ENCODE results near the gene TACC3. TPM values are rescaled to one million over a fixed set of nuclear protein-coding genes. Genes with fewer than 3 reads are reported as not detected.
A peak's percentile ranks its signal among the peaks of the same experiment; 100 is the strongest.

TACC3 gene
- total RNA-seq, 1 donor from 2014 or later: 3.4 TPM

GRCh38 chr4:1752284-1753041 lies 31.1 kb downstream of the TACC3 start:
- H3K36me3 ChIP-seq (ENCODE audit: control insufficient read depth, insufficient read depth, low read length): no peaks in the 10 kb centered on the region
- H3K27me3 ChIP-seq (ENCODE audit: control insufficient read depth, insufficient read depth, low read length): no peaks in the 10 kb centered on the region
- DNase-seq (ENCODE audit: low read depth) (peak; percentile 64), FAIRE-seq (no peak)
- no peak overlapping the region for H3K4me3 ChIP-seq (ENCODE audit: low read depth, low read length)
- TF ChIP-seq, protein P1, sequence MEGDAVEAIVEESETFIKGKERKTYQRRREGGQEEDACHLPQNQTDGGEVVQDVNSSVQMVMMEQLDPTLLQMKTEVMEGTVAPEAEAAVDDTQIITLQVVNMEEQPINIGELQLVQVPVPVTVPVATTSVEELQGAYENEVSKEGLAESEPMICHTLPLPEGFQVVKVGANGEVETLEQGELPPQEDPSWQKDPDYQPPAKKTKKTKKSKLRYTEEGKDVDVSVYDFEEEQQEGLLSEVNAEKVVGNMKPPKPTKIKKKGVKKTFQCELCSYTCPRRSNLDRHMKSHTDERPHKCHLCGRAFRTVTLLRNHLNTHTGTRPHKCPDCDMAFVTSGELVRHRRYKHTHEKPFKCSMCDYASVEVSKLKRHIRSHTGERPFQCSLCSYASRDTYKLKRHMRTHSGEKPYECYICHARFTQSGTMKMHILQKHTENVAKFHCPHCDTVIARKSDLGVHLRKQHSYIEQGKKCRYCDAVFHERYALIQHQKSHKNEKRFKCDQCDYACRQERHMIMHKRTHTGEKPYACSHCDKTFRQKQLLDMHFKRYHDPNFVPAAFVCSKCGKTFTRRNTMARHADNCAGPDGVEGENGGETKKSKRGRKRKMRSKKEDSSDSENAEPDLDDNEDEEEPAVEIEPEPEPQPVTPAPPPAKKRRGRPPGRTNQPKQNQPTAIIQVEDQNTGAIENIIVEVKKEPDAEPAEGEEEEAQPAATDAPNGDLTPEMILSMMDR (IDR thresholded peaks at IDR 0.05; ENCODE audit: insufficient read depth, low read length, severe bottlenecking): peak; percentile 6

- TF ChIP-seq, protein P1 (IDR thresholded peaks at IDR 0.05; ENCODE audit: insufficient read depth, low read length, severe bottlenecking): no peak
- FAIRE-seq (no peak), DNase-seq (ENCODE audit: low read depth) (no peak)
- Histone ChIP-seq H3K27me3 (ENCODE audit: control insufficient read depth, insufficient read depth, low read length) (no peaks in the 10 kb centered on the region), H3K4me3 (ENCODE audit: low read depth, low read length) (no peak overlapping the region), H3K36me3 (ENCODE audit: control insufficient read depth, insufficient read depth, low read length) (no peaks in the 10 kb centered on the region)
These were observed 32.0 kb downstream of the TACC3 start for GRCh38 chr4:1753294-1753696.

- Histone ChIP-seq H3K36me3 (ENCODE audit: control insufficient read depth, insufficient read depth, low read length) (no peaks in the 10 kb centered on the region), H3K27me3 (ENCODE audit: control insufficient read depth, insufficient read depth, low read length) (no peaks in the 10 kb centered on the region), H3K4me3 (ENCODE audit: low read depth, low read length) (no peak overlapping the region)
- DNase-seq (ENCODE audit: low read depth) (no peak), FAIRE-seq (no peak)
- TF ChIP-seq, protein P1 (IDR thresholded peaks at IDR 0.05; ENCODE audit: insufficient read depth, low read length, severe bottlenecking): no peak
These were observed 32.5 kb downstream of the TACC3 start for GRCh38 chr4:1753697-1754311.

DNA sequence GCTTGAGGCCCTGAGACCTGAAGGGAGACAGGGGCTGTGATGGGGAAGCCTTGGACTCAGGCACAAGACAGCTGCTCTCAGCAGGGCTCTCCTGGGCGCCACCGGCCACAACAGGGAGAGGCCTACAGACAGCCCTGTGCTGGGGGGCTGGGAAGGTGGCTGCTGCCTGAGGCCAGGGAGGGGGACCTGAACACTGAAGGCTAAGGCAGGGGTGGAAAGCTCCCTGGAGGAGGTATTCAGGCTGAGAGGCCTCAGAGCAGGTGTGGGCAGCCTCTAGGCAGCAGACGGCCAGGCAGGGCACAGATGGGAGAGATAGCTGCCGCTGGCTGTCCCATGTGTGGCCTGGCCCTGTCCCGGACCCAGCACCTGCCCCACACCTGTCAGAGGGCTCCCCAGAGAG lies 33.0 kb downstream of the TACC3 start:
- Histone ChIP-seq H3K36me3 (ENCODE audit: control insufficient read depth, insufficient read depth, low read length) (no peaks in the 10 kb centered on the region), H3K4me3 (ENCODE audit: low read depth, low read length) (no peak overlapping the region), H3K27me3 (ENCODE audit: control insufficient read depth, insufficient read depth, low read length) (no peaks in the 10 kb centered on the region)
- no peak for DNase-seq (ENCODE audit: low read depth)
- TF ChIP-seq, protein P1 (IDR thresholded peaks at IDR 0.05; ENCODE audit: insufficient read depth, low read length, severe bottlenecking): no peak
- FAIRE-seq: no peak

DNA sequence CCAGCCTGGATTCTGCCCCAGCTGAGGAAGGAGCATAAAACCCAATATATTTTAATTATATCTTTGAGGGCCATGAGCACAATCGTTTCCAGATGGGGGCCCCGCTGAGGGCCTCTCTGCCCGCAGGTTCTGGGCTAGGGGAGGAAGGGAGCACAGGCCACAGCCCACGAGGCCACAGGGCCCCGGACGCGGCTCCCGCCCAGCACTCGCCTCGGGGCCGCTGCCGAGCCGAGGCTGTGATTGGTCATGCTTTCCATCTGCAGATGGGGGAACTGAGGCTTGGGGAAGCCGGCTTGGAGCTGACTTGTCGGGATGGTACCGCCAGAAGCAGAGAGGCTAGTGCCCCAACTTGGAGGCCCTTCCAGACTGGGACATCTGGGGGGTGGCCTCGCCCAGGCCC lies 34.0 kb downstream of the TACC3 start:
- Histone ChIP-seq H3K27me3 (ENCODE audit: control insufficient read depth, insufficient read depth, low read length) (no peaks in the 10 kb centered on the region), H3K4me3 (ENCODE audit: low read depth, low read length) (no peak overlapping the region), H3K36me3 (ENCODE audit: control insufficient read depth, insufficient read depth, low read length) (no peaks in the 10 kb centered on the region)
- TF ChIP-seq, protein P1 (IDR thresholded peaks at IDR 0.05; ENCODE audit: insufficient read depth, low read length, severe bottlenecking): no peak
- DNase-seq (ENCODE audit: low read depth): no peak
- FAIRE-seq: no peak

All from bronchial epithelial cell (primary cell).